HG03469 (cell line): ENCODE measurements around the gene CPNE8.

Experiments
- ATAC-seq: cut with Tn5 transposase; IDR thresholded peaks from one replicate; pipeline ENCODE4 v1.9.1; 2021; ENCODE audit warnings: mild to moderate bottlenecking, moderate library complexity, moderate number of reproducible peaks; ENCODE audit not compliant: unreplicated experiment

The CPNE8 gene

DNA sequence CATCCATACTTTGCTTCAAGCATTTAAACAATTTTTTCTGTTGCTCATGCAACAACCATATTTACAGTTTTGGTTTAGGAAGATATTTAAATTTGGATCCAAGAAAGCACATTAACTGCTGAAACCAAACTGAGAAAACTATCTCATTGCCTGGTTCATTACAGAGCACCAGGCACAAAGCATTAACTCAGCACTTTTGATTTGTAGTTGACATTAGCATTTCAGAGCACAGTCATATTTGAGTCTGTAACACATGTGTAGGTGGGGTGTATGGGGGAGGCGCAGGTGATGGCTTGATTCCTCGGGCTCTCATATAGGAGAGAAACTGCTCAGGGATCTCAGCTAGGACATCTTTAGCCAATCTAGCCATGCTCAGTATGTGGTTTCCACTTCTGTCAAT lies 251.7 kb downstream of the CPNE8 start:
- no peak for ATAC-seq

DNA sequence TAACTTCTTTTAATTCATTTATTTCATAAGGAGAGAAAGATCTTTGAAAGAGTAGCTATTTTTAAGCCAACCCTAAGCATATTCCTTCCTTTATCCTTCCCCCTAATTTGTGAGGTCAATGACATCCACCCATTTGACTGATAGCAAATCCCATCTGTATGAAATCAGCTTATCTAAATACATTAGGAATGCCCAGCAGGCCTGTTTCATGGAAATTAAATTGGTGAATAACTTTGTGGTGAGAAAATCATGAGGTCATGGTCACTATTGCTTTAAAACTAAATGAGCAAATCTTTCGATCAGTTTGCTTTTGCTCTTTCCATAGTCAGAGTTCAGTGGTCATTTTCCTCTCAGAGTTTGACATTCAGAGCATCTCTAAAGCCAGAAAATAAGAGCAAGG lies 256.6 kb downstream of the CPNE8 start:
- ATAC-seq: no peak

GRCh38 chr12:38646146-38646545 lies 259.2 kb downstream of the CPNE8 start:
- no peak for ATAC-seq

GRCh38 chr12:38639625-38640024 lies 265.8 kb downstream of the CPNE8 start:
- no peak for ATAC-seq

GRCh38 chr12:38638401-38638800 lies 267.0 kb downstream of the CPNE8 start:
- no peak for ATAC-seq

- ATAC-seq: no peak
These were observed 271.9 kb downstream of the CPNE8 start for GRCh38 chr12:38633511-38633910.

DNA sequence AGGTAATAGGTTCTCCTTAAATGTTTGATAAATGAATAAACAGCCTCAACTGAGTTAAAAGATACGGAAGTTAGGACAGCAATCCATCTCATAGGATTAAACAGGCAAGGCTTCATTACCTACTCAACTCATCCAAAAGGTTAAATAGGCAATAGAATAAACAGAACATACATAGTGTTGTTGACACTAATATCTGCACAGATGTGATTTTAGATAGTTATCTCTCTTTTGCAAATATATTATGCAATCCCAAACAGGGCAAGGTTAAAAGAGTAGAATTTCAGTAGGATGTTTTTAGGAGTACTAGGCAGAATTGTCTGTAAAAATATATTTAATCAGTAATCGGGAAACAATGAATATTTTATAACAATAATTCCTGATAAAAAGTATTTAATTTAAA lies 276.3 kb downstream of the CPNE8 start:
- ATAC-seq: no peak

- ATAC-seq: no peak
These were observed 277.1 kb downstream of the CPNE8 start for GRCh38 chr12:38628288-38628687.

DNA sequence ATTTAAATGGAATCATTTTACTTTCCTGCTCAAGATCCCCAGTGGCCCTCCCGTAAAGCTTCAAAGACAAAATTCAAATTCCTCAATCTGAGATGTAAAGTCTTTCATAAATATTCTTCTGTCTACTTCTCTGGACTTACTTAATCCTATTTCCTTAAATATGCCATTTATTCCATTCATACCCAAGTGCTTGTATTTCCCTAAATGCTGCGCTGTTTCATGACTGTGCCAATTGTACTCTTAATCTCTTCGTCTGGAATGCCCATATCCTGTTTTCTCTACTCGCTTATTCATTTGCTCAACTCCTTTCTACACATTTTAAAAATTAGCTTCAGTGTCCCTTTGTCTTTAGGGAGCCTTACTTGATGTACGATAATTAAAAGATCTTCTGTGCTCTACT lies 280.1 kb downstream of the CPNE8 start:
- ATAC-seq: no peak

- no peak for ATAC-seq
These were observed 291.2 kb downstream of the CPNE8 start for GRCh38 chr12:38614171-38614570.

DNA sequence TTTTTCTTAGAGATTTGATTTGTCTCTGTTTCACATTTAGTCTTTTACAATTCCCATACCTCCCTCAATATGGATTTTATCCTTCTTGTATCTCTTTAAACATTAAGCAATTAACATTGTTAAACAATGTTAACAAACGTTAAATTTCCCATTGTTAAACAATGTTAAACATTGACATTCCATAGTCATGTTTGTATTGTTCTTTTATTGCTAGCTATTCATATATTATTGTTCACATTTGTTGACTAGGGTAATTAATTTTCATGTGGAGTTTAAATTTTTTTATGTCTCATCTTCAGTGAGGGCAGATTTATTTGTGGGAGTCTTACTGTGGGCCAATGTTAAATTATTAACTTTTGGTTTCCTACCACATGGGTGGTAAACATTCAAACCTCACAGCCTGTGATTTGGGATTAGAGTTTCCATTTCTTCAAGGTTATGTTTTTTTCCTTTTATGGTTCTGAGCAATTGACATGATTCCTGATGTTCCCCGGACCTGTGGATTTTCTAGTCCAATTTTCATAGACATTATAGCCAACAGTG lies 294.5 kb downstream of the CPNE8 start:
- no peak for ATAC-seq

- no peak for ATAC-seq
These were observed 298.1 kb downstream of the CPNE8 start for GRCh38 chr12:38607295-38607694.
